ENCODE results near the gene FAM187B. TPM values are rescaled to one million over a fixed set of nuclear protein-coding genes. Genes with fewer than 3 reads are reported as not detected.

The FAM187B gene
- total RNA-seq (under 1 TPM in 1 of 7 donors, not detected in 6; 0.51 TPM), polyA plus RNA-seq (under 1 TPM in 2 of 3 donors, not detected in 1; 0.48 to 0.61 TPM)
- long read RNA-seq, donor 1 = 0 reads
- long read RNA-seq, donor 2 = 0 reads

DNA sequence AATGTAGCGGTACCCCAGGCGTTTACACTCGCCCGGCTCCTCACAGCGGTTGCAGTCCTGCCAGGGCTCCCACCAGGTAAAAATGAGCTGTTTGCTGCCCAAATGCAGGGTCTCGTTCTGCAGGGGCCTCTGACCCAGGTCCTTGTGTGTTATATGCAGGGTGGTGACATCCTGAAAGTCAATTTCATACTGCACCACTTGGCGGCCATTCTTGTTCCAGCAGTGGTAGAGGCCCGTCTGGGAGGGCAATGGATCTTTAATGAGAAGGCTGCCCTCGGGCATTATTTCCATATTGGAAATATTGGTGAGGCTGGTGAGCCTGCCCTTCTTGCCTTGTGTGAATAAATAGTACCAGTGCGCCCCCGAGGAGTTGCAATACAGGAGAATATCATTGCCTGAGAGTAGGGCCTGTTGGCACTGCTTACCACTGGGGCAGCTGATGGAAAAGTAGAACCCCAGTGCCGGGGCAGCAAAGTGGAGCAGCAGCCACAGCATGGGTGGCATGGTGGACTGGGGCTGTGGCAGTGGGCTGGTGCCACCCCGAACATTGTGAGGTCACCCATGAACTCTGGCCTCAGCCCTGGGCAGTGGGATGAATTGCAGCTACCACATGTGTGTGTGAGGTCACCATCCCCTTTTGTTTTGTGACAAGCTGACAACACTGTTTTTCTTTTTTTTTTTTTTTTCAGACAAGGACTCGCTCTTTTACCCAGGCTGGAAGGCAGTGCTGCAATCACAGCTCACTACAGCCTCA, at the start of gene FAM187B:
Gene FAM187B (minus strand): TSS at position 563 of the 754 bp plus-strand sequence. CDS start 59 bp downstream, at position 504.
- H3K27ac ChIP-seq = no peak within 1 kb of the TSS
- peaks cover 0 to 16% (median 0%) of the 10 kb centered on the region in 6 donors for H3K4me1 ChIP-seq
- intact Hi-C loops (cut with DNase I; ENCODE audit: low total_unique reads) = no loop called here
- H3K4me3 ChIP-seq = no peak within 1 kb of the TSS
- peaks cover 0 to 4% (median 0%) of the 10 kb centered on the region in 6 donors for H3K36me3 ChIP-seq
- TF ChIP-seq POLR2A (IDR thresholded peaks at IDR 0.05) = no peak
- TF ChIP-seq, protein P1, sequence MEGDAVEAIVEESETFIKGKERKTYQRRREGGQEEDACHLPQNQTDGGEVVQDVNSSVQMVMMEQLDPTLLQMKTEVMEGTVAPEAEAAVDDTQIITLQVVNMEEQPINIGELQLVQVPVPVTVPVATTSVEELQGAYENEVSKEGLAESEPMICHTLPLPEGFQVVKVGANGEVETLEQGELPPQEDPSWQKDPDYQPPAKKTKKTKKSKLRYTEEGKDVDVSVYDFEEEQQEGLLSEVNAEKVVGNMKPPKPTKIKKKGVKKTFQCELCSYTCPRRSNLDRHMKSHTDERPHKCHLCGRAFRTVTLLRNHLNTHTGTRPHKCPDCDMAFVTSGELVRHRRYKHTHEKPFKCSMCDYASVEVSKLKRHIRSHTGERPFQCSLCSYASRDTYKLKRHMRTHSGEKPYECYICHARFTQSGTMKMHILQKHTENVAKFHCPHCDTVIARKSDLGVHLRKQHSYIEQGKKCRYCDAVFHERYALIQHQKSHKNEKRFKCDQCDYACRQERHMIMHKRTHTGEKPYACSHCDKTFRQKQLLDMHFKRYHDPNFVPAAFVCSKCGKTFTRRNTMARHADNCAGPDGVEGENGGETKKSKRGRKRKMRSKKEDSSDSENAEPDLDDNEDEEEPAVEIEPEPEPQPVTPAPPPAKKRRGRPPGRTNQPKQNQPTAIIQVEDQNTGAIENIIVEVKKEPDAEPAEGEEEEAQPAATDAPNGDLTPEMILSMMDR (IDR thresholded peaks at IDR 0.05 in 8 of 11, conservative IDR thresholded peaks at IDR 0.05 in 3 of 11) = no peak
- no peaks in the 10 kb centered on the region for H3K27me3 ChIP-seq (replicated peaks in 1 of 7)
- no peaks in the 10 kb centered on the region for H3K9me3 ChIP-seq
- 87 to 94% (median 90%) methylated on average over 11 to 14 of the region's 14 CpGs for WGBS, 5 donors
- DNase-seq = no peak

- intact Hi-C loops (cut with DNase I; ENCODE audit: low total_unique reads) = loop anchor here (10.0 kb wide), 1 partner anchor 58 kb away; no protein-coding TSS in a partner anchor
Measured at GRCh38 chr19:35276706-35277281, 48.3 kb upstream of the FAM187B start.

DNA sequence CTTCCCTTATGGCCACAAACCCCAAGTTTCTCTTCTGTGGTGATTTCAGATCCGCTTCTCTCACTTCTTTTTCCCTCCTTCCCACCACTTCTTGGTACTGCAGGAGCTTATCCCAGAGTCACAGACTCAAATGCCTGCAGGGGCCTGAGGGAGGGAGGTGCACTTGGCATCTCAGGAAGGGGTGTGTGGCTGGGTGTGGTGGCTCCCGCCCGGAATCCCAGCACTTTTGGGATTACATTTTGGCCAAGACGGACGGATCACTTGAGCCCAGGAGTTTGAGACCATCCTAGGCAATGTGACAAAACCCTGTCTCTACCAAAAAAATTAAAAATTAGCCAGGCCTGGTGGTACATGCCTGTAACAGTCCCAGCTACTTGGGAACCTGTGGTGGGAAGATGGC, 45.8 kb upstream of the FAM187B start:
- no peaks in the 10 kb centered on the region for H3K27me3 ChIP-seq (replicated peaks in 1 of 7)
- WGBS, 5 donors = 78 to 95% (median 86%) methylated on average over 5 of the region's 5 CpGs
- intact Hi-C loops (cut with DNase I; ENCODE audit: low total_unique reads) = loop anchor here (10.0 kb wide), 1 partner anchor 60 kb away; no protein-coding TSS in a partner anchor

More at GRCh38 chr19:35276706-35277281, 48.3 kb upstream of the FAM187B start:
- Histone ChIP-seq H3K27ac (no peak overlapping the region), H3K4me1 (peaks cover 9 to 73% (median 38%) of the 10 kb centered on the region in 6 donors), H3K27me3 (replicated peaks in 1 of 7) (no peaks in the 10 kb centered on the region), H3K4me3 (no peak overlapping the region), H3K9me3 (no peaks in the 10 kb centered on the region), H3K36me3 (peaks cover 3 to 84% (median 66%) of the 10 kb centered on the region in 6 donors)
- WGBS, 5 donors = 93 to 97% (median 95%) methylated on average over 28 of the region's 28 CpGs
- peak in 1 of 3 donors; percentile 62 for TF ChIP-seq POLR2AphosphoS5 (IDR thresholded peaks at IDR 0.05)
- TF ChIP-seq, protein P1 (IDR thresholded peaks at IDR 0.05 in 8 of 11, conservative IDR thresholded peaks at IDR 0.05 in 3 of 11) = no peak
- no peak for DNase-seq

More for the DNA sequence above, 45.8 kb upstream of the FAM187B start:
- H3K4me1 ChIP-seq = peaks cover 20 to 71% (median 37%) of the 10 kb centered on the region in 6 donors
- no peak overlapping the region for H3K4me3 ChIP-seq
- H3K27ac ChIP-seq = no peak overlapping the region
- TF ChIP-seq, protein P1 (IDR thresholded peaks at IDR 0.05 in 8 of 11, conservative IDR thresholded peaks at IDR 0.05 in 3 of 11) = no peak
- TF ChIP-seq POLR2A (IDR thresholded peaks at IDR 0.05) (no peak), POLR2AphosphoS5 (IDR thresholded peaks at IDR 0.05) (no peak)
- no peaks in the 10 kb centered on the region for H3K9me3 ChIP-seq
- H3K36me3 ChIP-seq = peaks cover 3 to 97% (median 76%) of the 10 kb centered on the region in 6 donors
- DNase-seq = no peak

Measured in spleen (tissue), 13 donors.